ENCODE measurements around the gene DDX39B.
"Not testable (repeated sequence)": the region's sequence is repeated elsewhere in the genome, so short reads cannot be mapped to it uniquely, and the experiment has no call there.

DNA sequence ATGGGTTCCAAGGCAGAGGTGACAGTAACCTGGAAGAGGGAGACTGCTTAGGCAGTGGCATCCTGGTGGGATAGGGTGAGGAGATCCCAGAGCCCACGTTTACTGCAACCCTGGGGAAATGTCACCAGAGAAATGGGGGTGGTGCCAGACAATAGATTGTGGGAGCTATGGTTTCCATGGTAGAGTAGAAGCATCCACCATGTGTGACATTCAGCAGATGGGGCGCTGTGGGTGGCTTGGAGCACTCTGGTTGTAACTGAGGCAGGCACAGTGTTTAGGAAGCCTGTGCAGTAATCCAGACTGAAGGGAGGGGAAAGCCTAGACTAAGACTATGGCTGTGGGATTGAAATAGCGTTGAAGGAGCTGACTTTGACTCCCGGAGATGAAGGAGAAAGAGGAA is 45.0 kb downstream of the DDX39B start:
- TF ChIP-seq, protein P1, sequence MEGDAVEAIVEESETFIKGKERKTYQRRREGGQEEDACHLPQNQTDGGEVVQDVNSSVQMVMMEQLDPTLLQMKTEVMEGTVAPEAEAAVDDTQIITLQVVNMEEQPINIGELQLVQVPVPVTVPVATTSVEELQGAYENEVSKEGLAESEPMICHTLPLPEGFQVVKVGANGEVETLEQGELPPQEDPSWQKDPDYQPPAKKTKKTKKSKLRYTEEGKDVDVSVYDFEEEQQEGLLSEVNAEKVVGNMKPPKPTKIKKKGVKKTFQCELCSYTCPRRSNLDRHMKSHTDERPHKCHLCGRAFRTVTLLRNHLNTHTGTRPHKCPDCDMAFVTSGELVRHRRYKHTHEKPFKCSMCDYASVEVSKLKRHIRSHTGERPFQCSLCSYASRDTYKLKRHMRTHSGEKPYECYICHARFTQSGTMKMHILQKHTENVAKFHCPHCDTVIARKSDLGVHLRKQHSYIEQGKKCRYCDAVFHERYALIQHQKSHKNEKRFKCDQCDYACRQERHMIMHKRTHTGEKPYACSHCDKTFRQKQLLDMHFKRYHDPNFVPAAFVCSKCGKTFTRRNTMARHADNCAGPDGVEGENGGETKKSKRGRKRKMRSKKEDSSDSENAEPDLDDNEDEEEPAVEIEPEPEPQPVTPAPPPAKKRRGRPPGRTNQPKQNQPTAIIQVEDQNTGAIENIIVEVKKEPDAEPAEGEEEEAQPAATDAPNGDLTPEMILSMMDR (IDR thresholded peaks at IDR 0.05) = not testable (repeated sequence)
- not testable (repeated sequence) for TF ChIP-seq POLR2A, EP300 (IDR thresholded peaks at IDR 0.05)
